Nephron (organoid): ENCODE data around the gene CETN3.

ENCODE experiments used
- H3K27ac Mint-ChIP-seq, 3 experiments: 2 replicates each; pipeline ENCODE4 v1.8.0; 2020; ENCODE audit warnings: mixed read lengths in 3 of 3, mild to moderate bottlenecking in 2 of 3, moderate library complexity in 1 of 3
- H3K27me3 Mint-ChIP-seq: 2 replicates; pipeline ENCODE4 v1.8.0; 2021; ENCODE audit warnings: low read depth, mild to moderate bottlenecking, moderate library complexity, mixed read lengths
- H3K36me3 Mint-ChIP-seq: 2 replicates; pipeline ENCODE4 v1.8.0; 2020; ENCODE audit warnings: low read depth, mixed read lengths
- H3K4me1 Mint-ChIP-seq: 2 replicates; pipeline ENCODE4 v1.8.0; 2020; ENCODE audit warnings: mixed read lengths
- H3K4me3 Mint-ChIP-seq, 3 experiments: 2 replicates each; pipeline ENCODE4 v1.8.0; 2020; ENCODE audit warnings: mild to moderate bottlenecking in 3 of 3, mixed read lengths in 3 of 3, moderate library complexity in 2 of 3
- H3K9me3 Mint-ChIP-seq: 2 replicates; pipeline ENCODE4 v1.8.0; 2020; ENCODE audit warnings: mixed read lengths
- TF ChIP-seq, protein P1 (sequence below), 3 experiments: fragments of 200-600 bp; sonication (generic); IDR thresholded peaks; one replicate each; pipeline ENCODE4 v1.5.0; 2021; ENCODE audit warnings: antibody characterized with exemption in 3 of 3; ENCODE audit not compliant: unreplicated experiment in 3 of 3

The CETN3 gene

DNA sequence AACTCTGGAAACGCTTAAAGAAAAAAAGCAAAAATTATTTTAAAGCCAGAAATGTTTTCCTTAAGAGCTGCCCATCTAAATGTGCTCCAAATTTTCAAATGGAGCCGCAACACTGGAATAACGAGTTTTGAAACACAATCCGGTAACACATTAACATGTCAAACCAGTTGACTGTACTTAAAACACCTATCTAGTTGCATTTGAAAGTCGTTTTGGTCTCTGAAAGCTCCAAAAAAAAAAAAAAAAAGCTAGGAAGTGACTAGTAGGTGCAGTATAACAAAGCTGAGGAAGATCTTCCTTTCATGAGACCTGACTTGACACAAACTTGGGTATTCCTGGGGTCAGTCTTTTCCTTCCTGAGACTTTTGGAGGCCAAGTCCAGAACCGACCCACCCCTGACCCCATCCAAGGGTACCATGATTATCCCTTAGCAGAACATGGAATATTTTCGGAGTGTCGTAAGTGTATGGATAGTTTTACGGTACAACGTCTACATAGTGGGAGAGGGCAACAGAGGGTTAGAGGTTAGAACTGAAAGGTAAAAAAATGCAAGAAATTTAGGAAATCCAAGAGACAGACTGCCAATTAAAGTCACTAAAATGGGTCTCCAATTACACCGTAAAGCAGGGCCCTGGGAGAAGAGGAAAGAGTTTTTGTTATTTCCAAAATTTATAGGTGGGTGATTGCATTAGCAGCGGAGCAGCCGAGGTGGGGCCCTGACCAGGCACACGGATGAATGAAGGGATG, 812 bp downstream of the CETN3 start:
- Mint-ChIP-seq H3K4me3 (no peak overlapping the region), H3K36me3 (peaks cover 11% of the 10 kb centered on the region), H3K4me1 (peaks cover 12% of the 10 kb centered on the region), H3K27ac (no peak overlapping the region), H3K9me3 (no peaks in the 10 kb centered on the region), H3K27me3 (no peaks in the 10 kb centered on the region)
- TF ChIP-seq, protein P1, sequence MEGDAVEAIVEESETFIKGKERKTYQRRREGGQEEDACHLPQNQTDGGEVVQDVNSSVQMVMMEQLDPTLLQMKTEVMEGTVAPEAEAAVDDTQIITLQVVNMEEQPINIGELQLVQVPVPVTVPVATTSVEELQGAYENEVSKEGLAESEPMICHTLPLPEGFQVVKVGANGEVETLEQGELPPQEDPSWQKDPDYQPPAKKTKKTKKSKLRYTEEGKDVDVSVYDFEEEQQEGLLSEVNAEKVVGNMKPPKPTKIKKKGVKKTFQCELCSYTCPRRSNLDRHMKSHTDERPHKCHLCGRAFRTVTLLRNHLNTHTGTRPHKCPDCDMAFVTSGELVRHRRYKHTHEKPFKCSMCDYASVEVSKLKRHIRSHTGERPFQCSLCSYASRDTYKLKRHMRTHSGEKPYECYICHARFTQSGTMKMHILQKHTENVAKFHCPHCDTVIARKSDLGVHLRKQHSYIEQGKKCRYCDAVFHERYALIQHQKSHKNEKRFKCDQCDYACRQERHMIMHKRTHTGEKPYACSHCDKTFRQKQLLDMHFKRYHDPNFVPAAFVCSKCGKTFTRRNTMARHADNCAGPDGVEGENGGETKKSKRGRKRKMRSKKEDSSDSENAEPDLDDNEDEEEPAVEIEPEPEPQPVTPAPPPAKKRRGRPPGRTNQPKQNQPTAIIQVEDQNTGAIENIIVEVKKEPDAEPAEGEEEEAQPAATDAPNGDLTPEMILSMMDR (IDR thresholded peaks at IDR 0.05; ENCODE audit: unreplicated experiment in 3 of 3), result no peak

DNA sequence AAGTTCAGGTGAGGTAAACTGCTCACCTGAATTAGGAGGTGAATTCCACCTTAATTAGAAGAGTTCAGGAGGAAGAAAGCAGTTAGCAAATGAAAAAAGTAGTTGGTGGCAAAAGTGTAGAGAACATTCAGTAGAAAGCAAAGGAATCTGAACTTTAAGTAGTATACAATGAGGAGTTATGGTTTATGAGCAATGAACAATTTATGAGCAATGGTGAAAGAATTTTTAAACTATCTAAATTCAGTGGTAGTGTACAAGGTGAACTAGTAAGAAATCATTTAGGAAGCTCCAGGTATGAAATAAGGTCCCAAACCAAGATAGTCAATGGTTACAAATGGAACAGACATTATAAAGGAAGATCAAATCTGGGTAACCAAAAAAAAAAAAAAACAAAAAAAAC, 3.1 kb downstream of the CETN3 start:
- H3K27me3 Mint-ChIP-seq, result no peaks in the 10 kb centered on the region
- H3K4me1 Mint-ChIP-seq, result peaks cover 12% of the 10 kb centered on the region
- peaks cover 20% of the 10 kb centered on the region for H3K36me3 Mint-ChIP-seq
- H3K27ac Mint-ChIP-seq, result peak overlapping the region in 2 of 3 experiments; percentile 8 to 12
- H3K9me3 Mint-ChIP-seq, result no peaks in the 10 kb centered on the region
- peak overlapping the region; percentile 0 to 68 (median 49) for H3K4me3 Mint-ChIP-seq
- TF ChIP-seq, protein P1 (IDR thresholded peaks at IDR 0.05; ENCODE audit: unreplicated experiment in 3 of 3), result no peak

DNA sequence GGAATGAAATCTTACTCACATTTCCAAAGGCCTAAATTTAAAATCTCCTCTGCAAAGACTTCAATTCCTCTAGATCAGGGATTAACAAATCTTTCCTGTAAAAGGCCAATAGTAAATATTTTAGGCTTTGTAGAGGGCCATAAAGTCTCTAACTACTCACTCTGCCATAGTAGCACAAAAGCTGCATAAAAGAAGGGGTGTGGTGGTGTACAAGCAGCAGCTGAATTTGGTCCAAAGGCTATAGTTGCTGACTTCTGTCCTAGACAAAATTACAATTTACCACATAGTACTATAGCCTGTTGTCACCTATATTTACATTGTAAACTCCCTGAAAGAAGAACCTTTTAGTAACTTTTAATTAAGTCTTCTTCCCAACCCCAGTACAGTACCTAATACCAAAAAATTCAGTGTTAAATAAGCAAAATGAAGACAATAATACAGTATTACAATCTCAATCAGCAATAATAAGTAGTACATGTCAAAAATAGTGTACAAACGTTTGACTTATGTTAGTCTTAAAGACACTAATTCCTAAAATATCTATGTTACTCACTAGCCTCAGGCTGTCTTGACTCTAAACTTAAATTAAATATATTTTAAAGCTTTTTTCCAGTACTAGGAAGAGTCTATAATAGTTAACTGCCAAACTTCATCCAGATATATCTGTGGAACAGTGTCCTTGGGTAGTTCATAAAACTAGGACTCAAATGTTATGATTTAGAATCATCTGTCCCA, 6.9 kb downstream of the CETN3 start:
- TF ChIP-seq, protein P1 (IDR thresholded peaks at IDR 0.05; ENCODE audit: unreplicated experiment in 3 of 3), result no peak
- H3K4me1 Mint-ChIP-seq, result peaks cover 12% of the 10 kb centered on the region
- H3K27ac Mint-ChIP-seq, result no peak overlapping the region
- H3K9me3 Mint-ChIP-seq, result no peaks in the 10 kb centered on the region
- no peaks in the 10 kb centered on the region for H3K27me3 Mint-ChIP-seq
- peaks cover 38% of the 10 kb centered on the region for H3K36me3 Mint-ChIP-seq
- H3K4me3 Mint-ChIP-seq, result no peak overlapping the region

DNA sequence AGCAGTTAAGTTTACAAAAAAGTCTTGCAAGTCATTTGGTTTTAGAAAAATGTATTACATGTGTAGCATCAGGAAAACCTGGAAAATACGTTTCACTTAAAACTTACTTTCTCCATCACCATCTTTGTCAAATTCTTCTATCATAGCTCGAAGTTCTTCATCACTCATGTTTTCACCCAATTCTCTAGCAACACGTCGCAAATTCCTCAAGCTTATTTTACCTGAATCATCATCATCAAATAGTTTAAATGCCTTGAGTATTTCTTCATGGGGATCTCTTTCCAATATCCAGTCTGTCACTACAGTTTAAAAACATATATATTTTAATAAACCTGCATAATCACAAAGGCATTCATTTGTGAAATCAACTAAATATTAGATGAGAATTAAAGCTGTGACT, 10.3 kb downstream of the CETN3 start:
- no peaks in the 10 kb centered on the region for H3K27me3 Mint-ChIP-seq
- no peaks in the 10 kb centered on the region for H3K4me1 Mint-ChIP-seq
- no peaks in the 10 kb centered on the region for H3K9me3 Mint-ChIP-seq
- no peak overlapping the region for H3K4me3 Mint-ChIP-seq
- TF ChIP-seq, protein P1 (IDR thresholded peaks at IDR 0.05; ENCODE audit: unreplicated experiment in 3 of 3), result no peak
- H3K36me3 Mint-ChIP-seq, result peaks cover 33% of the 10 kb centered on the region
- no peak overlapping the region for H3K27ac Mint-ChIP-seq

DNA sequence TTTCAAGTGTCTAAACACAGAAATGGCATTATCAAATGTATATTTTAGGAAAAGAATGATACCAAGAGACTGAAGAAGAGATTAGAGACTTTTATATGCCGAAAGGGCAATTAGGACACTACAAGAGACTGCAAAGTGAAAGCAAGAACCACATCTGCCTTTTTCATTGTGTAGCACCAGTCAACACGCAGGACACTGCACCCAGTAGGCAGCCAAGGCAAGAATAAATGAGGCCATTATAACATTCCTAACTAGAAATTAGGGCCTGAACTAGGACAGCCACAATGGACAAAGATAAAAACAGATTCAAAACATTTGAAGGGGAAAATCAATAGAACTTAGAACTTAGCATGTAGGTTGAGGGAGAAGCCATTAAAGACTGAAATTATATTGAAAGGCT, 10.8 kb downstream of the CETN3 start:
- H3K9me3 Mint-ChIP-seq, result no peaks in the 10 kb centered on the region
- no peaks in the 10 kb centered on the region for H3K4me1 Mint-ChIP-seq
- H3K36me3 Mint-ChIP-seq, result peaks cover 32% of the 10 kb centered on the region
- H3K4me3 Mint-ChIP-seq, result no peak overlapping the region
- H3K27me3 Mint-ChIP-seq, result no peaks in the 10 kb centered on the region
- H3K27ac Mint-ChIP-seq, result no peak overlapping the region
- TF ChIP-seq, protein P1 (IDR thresholded peaks at IDR 0.05; ENCODE audit: unreplicated experiment in 3 of 3), result no peak
